Measurements from ENCODE around the gene PGPEP1.

DNA sequence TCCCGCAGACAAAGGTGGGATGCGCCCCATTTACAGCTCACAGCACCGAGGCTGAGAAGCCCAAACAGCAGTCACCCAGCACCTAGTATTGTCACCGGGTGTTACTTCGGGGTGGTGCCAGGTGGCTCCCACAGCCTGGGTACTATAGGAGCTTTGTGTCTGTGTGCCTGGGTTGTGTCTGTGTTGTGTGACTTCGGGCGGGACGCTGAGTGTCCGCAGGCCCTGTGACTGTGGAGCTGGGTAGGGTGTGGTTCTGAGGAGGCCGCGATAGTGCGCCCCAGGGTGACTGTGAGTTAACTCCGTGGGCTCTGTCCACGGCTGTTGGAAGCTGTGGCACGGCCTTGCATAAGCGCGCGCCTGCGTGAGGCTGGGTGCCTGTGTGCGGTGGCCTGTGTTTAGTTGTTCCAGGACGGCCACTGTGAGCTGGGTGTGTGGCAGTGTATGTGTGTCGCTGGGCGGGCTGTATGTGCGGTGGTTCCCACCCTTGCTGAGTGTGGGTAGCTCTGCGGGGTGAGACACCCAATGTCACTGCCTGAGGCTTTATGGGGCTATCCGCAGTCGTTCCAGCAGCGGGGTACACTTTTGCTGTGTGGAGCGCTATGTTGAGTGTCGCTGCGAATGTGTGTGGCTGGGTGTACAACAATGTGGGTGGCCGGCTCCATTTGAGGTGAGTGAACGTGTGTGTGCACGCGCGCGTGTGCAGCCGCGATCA lies 78.2 kb downstream of the PGPEP1 start:
- TF ChIP-seq CEBPB (IDR thresholded peaks at IDR 0.05) (no peak), TCF12 (IDR thresholded peaks at IDR 0.05; ENCODE audit: low read depth) (peak; percentile 48; the same call in 1 of the 2 replicates), EP300 (IDR thresholded peaks at IDR 0.05; ENCODE audit: borderline replicate concordance) (no peak), RAD21 (IDR thresholded peaks at IDR 0.05; ENCODE audit: low read depth) (no peak), CREB1 (IDR thresholded peaks at IDR 0.05; ENCODE audit: low read depth) (no peak), TAF1 (IDR thresholded peaks at IDR 0.05; ENCODE audit: low read depth) (no peak), NFIC (IDR thresholded peaks at IDR 0.05) (no peak), YY1 (IDR thresholded peaks at IDR 0.05; ENCODE audit: low read depth) (no peak), FOXM1 (IDR thresholded peaks at IDR 0.05; ENCODE audit: borderline replicate concordance, low read depth) (no peak), MAX (IDR thresholded peaks at IDR 0.05) (no peak; the same call in 1 of the 2 replicates), USF1 (IDR thresholded peaks at IDR 0.05) (no peak)
- TF ChIP-seq, protein P1, sequence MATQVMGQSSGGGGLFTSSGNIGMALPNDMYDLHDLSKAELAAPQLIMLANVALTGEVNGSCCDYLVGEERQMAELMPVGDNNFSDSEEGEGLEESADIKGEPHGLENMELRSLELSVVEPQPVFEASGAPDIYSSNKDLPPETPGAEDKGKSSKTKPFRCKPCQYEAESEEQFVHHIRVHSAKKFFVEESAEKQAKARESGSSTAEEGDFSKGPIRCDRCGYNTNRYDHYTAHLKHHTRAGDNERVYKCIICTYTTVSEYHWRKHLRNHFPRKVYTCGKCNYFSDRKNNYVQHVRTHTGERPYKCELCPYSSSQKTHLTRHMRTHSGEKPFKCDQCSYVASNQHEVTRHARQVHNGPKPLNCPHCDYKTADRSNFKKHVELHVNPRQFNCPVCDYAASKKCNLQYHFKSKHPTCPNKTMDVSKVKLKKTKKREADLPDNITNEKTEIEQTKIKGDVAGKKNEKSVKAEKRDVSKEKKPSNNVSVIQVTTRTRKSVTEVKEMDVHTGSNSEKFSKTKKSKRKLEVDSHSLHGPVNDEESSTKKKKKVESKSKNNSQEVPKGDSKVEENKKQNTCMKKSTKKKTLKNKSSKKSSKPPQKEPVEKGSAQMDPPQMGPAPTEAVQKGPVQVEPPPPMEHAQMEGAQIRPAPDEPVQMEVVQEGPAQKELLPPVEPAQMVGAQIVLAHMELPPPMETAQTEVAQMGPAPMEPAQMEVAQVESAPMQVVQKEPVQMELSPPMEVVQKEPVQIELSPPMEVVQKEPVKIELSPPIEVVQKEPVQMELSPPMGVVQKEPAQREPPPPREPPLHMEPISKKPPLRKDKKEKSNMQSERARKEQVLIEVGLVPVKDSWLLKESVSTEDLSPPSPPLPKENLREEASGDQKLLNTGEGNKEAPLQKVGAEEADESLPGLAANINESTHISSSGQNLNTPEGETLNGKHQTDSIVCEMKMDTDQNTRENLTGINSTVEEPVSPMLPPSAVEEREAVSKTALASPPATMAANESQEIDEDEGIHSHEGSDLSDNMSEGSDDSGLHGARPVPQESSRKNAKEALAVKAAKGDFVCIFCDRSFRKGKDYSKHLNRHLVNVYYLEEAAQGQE (IDR thresholded peaks at IDR 0.05; ENCODE audit: low read depth), result no peak
